ELF-1 (cell line): ENCODE results near the gene ASIC4.

Source experiments
- DNase-seq: peaks from one replicate; pipeline ENCODE4 v3.0.0-alpha.2; 2016; ENCODE audit warnings: low read depth, low spot score

ASIC4 gene

GRCh38 chr2:219536425-219536824 is 22.1 kb downstream of the ASIC4 start:
- no peak for DNase-seq

- DNase-seq: no peak
These were observed 22.7 kb downstream of the ASIC4 start for GRCh38 chr2:219536967-219537366.

GRCh38 chr2:219537657-219538488 is 23.6 kb downstream of the ASIC4 start:
- DNase-seq: peak; percentile 75

GRCh38 chr2:219538504-219538951 is 24.2 kb downstream of the ASIC4 start:
- no peak for DNase-seq

- no peak for DNase-seq
These were observed 24.9 kb downstream of the ASIC4 start for GRCh38 chr2:219538956-219539788.

- DNase-seq: no peak
These were observed 25.8 kb downstream of the ASIC4 start for GRCh38 chr2:219539926-219540678.

- no peak for DNase-seq
These were observed 26.7 kb downstream of the ASIC4 start for GRCh38 chr2:219540784-219541504.

GRCh38 chr2:219541611-219542180 is 27.4 kb downstream of the ASIC4 start:
- DNase-seq: peak; percentile 95

- DNase-seq: peak; percentile 66
These were observed 28.8 kb downstream of the ASIC4 start for GRCh38 chr2:219542931-219543595.

- DNase-seq: peak; percentile 100
These were observed 29.5 kb downstream of the ASIC4 start, which contains the start of the genes CHPF and TMEM198 for GRCh38 chr2:219543596-219544358. Gene CHPF, minus strand, starts transcription at chr2:219543809. Its CDS starts 271 bp downstream, at chr2:219543538. Gene TMEM198, plus strand, starts transcription at chr2:219544028. Its CDS starts 700 bp downstream, at chr2:219544728.

- DNase-seq: no peak
These were observed 30.3 kb downstream of the ASIC4 start for GRCh38 chr2:219544567-219544966.

GRCh38 chr2:219545295-219545942 is 31.1 kb downstream of the ASIC4 start:
- no peak for DNase-seq

- no peak for DNase-seq
These were observed 31.7 kb downstream of the ASIC4 start for GRCh38 chr2:219545943-219546352.

GRCh38 chr2:219547621-219548020 is 33.3 kb downstream of the ASIC4 start:
- DNase-seq: no peak

- no peak for DNase-seq
These were observed 34.7 kb downstream of the ASIC4 start for GRCh38 chr2:219548990-219549389.

- DNase-seq: no peak
These were observed 35.3 kb downstream of the ASIC4 start for GRCh38 chr2:219549619-219550018.

- peak; percentile 78 for DNase-seq
These were observed 37.4 kb downstream of the ASIC4 start for GRCh38 chr2:219551441-219552381.
